Cardiac fibroblast (primary cell): ENCODE data around the gene ZBTB8OS.
A peak's percentile ranks its signal among the peaks of the same experiment; 100 is the strongest.
"Not testable (repeated sequence)": the region's sequence is repeated elsewhere in the genome, so short reads cannot be mapped to it uniquely, and the experiment has no call there.

Experiments
- DNase-seq, 2 donors: peaks; one replicate each; pipeline versions ENCODE4 v3.0.0 to v3.0.0-alpha.2; 2010; ENCODE audit warnings: low read depth in 2 of 2
- H3K4me3 ChIP-seq, 2 donors: replicated peaks in 1 of 2; 1 replicate in 1 of 2; 2 replicates in 1 of 2; pipeline ENCODE4 v1.5.1; 2011; ENCODE audit warnings: low read depth in 2 of 2, low read length in 2 of 2, mild to moderate bottlenecking in 2 of 2, moderate library complexity in 1 of 2
- TF ChIP-seq, protein P1 (sequence below): IDR thresholded peaks from one replicate; pipeline ENCODE4 v1.5.1; 2011; ENCODE audit warnings: low read depth, mild to moderate bottlenecking, low read length, inconsistent platforms

Gene ZBTB8OS

DNA sequence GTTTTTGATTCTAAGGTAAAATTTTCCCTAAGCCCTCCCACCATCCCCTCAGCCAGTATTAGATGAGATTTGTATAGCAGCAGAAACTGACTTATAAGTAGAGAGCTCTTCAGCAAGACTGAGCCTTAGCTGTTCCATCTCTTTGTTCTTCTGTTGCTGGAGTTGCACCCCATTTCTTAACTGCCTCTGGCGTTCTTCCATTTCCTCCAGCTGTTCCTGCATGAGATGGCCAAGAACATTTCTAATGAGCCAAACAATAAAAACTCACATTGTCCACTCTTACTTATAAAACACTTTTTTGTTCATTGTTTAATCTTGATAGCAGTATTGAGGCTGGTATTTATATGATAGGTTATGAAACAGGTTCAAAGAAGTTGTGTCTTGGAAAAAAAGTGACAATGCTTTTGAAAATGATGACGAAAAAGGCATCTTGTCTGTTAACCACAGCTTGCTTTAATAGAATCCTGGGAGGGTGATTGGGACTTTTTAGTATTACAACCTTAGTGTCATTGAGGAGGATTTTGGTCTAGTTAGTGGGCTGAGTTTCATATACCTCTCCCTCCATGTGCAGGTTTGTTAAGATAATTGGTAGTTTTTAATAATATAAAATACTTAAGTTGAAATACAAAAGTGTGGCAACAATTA lies 33.9 kb upstream of the ZBTB8OS start:
- TF ChIP-seq, protein P1, sequence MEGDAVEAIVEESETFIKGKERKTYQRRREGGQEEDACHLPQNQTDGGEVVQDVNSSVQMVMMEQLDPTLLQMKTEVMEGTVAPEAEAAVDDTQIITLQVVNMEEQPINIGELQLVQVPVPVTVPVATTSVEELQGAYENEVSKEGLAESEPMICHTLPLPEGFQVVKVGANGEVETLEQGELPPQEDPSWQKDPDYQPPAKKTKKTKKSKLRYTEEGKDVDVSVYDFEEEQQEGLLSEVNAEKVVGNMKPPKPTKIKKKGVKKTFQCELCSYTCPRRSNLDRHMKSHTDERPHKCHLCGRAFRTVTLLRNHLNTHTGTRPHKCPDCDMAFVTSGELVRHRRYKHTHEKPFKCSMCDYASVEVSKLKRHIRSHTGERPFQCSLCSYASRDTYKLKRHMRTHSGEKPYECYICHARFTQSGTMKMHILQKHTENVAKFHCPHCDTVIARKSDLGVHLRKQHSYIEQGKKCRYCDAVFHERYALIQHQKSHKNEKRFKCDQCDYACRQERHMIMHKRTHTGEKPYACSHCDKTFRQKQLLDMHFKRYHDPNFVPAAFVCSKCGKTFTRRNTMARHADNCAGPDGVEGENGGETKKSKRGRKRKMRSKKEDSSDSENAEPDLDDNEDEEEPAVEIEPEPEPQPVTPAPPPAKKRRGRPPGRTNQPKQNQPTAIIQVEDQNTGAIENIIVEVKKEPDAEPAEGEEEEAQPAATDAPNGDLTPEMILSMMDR = no peak
- DNase-seq = peak; percentile 80 to 89
- H3K4me3 ChIP-seq = no peak overlapping the region

DNA sequence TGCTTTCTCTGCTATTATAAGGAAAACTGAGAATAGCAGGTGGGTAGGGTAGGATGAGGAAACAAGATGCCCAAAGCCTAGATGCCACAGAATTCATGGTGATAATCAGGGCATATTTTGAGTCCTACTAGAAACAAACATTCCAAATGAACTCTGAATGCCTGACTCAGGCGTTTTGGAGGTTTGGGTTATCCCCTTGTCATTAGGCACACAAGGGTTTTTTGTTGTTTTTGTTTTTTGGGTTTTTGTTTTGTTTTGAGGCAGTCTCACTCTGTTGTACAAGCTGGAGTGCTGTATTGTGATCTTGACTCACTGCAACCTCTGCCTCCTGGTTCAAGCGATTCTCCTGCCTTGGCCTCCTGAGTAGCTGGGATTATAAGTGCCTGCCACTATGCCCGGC lies 33.0 kb upstream of the ZBTB8OS start:
- H3K4me3 ChIP-seq = no peak overlapping the region
- peak in 1 of 2 donors; percentile 10 for DNase-seq
- TF ChIP-seq, protein P1 = no peak

DNA sequence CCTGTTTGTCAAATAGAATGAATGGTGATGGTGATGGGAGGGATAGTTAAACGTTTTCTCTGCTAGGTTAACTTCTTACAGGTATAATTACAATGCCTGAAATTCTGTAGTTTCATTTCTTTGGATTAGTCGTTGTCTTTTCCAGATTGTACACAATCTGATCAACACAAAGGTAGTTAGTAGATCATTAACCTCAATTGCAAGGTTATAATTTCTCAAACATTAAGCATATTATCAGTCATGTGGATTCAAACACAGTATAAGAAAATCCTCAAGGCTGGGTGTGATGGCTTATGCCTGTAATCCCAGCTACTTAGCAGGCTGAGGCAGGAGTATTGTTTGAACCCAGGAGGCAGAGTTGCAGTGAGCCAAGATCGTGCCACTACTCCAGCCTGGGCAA lies 31.6 kb upstream of the ZBTB8OS start:
- DNase-seq = no peak
- TF ChIP-seq, protein P1 = no peak
- H3K4me3 ChIP-seq = no peak overlapping the region

DNA sequence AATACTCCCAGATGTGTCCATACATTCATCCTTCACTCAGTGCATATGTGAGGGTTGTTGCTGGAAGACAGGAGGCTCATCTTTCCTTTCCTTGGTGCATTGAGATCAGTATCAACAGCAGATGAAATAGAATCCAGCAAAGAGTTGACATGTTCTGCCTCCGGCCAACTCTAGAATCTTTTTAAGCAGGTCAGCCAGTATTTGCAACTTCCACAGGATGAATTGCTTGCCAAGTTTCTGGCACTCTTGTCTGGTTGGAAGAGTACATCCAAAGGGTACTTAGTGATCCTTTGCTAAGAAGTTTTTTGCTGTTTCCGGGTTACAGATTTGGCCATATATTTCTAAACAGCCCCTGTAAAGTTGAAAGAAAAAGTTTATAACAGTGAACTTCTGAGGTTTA lies 31.2 kb upstream of the ZBTB8OS start:
- DNase-seq = peak in 1 of 2 donors; percentile 78
- no peak overlapping the region for H3K4me3 ChIP-seq
- TF ChIP-seq, protein P1 = no peak

DNA sequence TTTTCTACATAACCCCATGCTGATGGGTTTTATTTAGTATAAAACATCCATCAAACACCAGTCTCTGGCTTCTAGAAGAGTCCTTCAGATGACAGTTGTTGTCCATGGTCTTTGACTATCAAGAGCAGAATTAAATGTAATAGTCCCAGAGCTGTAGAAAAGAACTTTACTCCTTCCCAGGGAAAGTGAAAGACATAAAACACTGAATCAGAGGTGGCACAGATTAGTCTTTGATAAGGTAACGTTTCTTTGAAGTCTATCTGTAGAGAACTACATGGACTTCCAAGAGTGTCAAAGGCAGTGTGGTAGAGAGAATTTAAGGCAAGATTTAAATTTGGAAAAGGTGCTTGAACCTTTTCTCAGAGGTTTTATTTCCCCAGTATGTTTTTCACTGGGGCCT lies 30.3 kb upstream of the ZBTB8OS start:
- TF ChIP-seq, protein P1 = no peak
- no peak for DNase-seq

DNA sequence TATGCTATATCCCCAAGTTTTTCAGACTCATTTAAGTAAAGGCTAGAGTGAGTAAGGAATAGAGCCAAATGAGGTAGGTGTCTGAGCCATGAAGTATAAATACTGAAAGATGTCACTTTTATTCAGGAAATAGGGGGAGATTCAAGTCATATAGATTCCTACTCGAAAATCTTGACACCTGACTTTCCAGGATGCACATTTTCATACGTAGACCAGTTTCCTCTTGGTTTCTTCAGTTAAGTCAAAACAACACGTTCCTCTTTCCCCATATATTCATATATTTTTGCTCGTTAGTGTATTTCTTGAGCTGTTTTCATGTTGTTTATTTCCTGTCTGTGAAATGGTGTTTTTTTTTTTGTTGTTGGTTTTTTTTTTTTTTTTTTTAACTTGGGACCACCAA lies 29.6 kb upstream of the ZBTB8OS start:
- not testable (repeated sequence) for DNase-seq, H3K4me3 ChIP-seq

More for the DNA sequence above, 30.3 kb upstream of the ZBTB8OS start:
- no peak overlapping the region for H3K4me3 ChIP-seq

DNA sequence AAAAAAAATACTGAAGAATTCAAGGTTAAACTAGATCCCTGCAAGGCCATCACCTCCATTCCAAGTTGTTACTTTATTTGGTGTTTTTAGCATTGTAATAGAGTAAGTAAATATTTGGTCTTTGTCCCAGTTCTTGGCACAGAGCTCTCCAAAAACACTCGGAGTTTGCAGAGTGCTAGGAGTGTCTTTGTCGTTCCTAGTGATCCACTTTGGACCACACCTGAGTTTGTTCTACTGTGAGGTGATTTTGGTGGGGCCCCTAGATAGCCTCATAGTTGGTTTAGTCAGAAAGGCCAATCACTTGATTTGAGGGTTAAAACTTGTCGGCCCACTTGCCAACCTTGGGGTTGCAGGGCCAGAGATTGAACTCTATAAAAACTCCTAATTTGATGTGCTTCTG lies 26.6 kb upstream of the ZBTB8OS start:
- no peak overlapping the region for H3K4me3 ChIP-seq
- TF ChIP-seq, protein P1 = no peak
- no peak for DNase-seq

DNA sequence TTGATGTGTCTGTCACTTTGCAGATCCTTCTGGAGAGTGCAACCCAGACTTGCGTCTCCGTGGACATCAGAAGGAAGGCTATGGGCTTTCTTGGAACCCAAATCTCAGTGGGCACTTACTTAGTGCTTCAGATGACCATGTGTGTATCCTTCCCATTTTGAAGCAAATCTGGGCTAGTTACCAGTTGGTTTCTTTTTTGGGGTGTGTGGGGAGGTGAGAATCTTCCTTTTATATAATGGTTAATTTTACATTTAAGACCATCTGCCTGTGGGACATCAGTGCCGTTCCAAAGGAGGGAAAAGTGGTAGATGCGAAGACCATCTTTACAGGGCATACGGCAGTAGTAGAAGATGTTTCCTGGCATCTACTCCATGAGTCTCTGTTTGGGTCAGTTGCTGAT lies 18.4 kb upstream of the ZBTB8OS start:
- not testable (repeated sequence) for H3K4me3 ChIP-seq, DNase-seq
